ENCODE measurements around the gene DCAF15. TPM values are rescaled to one million over a fixed set of nuclear protein-coding genes. Genes with fewer than 3 reads are reported as not detected.
A peak's percentile ranks its signal among the peaks of the same experiment; 100 is the strongest.

DCAF15 gene
- total RNA-seq, 4 donors from 2014 or later, result 15.8 to 64.4 (median 31.4) TPM

GRCh38 chr19:13961826-13962698, 9.8 kb downstream of the DCAF15 start:
- H3K36me3 ChIP-seq, result peaks cover 0 to 93% (median 0%) of the 10 kb centered on the region in 3 donors
- H3K9me3 ChIP-seq, result peaks cover 0 to 2% (median 0%) of the 10 kb centered on the region in 4 donors
- H3K4me1 ChIP-seq, result no peaks in the 10 kb centered on the region
- no peak overlapping the region for H3K27ac ChIP-seq
- TF ChIP-seq CTCF (IDR thresholded peaks at IDR 0.05) (no peak), POLR2A (IDR thresholded peaks at IDR 0.05) (no peak)
- peak overlapping the region in 1 of 4 donors; percentile 30 for H3K4me3 ChIP-seq
- DNase-seq, result no peak
- no peaks in the 10 kb centered on the region for H3K27me3 ChIP-seq

GRCh38 chr19:13962699-13963602, 10.6 kb downstream of the DCAF15 start:
- DNase-seq, result no peak
- Histone ChIP-seq H3K4me1 (no peaks in the 10 kb centered on the region), H3K36me3 (peaks cover 0 to 93% (median 0%) of the 10 kb centered on the region in 3 donors), H3K9me3 (peaks cover 0 to 2% (median 0%) of the 10 kb centered on the region in 4 donors), H3K27me3 (no peaks in the 10 kb centered on the region), H3K4me3 (peak overlapping the region in 2 of 4 donors; percentile 7 to 30), H3K27ac (peak overlapping the region in 1 of 4 donors; percentile 10)
- no peak for TF ChIP-seq CTCF (IDR thresholded peaks at IDR 0.05)
- TF ChIP-seq POLR2A (IDR thresholded peaks at IDR 0.05), result no peak

DNA sequence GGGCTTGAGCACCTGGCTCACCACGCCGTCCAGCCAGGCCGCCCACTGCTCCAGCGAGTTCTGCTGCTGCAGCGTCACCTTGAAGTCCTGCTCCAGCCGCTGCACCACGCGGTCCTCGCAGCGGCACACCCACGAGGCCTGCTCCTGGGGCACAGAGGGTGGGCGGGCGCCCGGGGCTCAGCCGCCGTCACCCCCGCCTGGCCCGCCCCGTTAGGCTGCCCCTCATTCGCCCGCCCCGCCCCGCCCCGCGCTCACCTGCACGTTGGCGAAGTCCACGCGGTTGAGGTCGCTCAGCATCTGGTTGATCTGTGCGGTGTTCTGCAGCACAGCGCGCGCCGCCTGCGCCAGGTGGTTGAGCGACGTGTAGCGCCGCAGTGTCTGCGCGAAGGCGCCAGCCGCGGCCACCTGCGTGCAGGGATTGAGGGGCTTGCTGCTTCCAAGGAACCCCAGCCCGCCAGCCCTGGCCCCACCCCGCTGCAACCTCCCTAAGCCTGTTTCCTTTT, 11.3 kb downstream of the DCAF15 start:
- no peak overlapping the region for H3K27ac ChIP-seq
- no peak overlapping the region for H3K4me3 ChIP-seq
- H3K9me3 ChIP-seq, result peaks cover 0 to 2% (median 0%) of the 10 kb centered on the region in 4 donors
- DNase-seq, result no peak
- H3K4me1 ChIP-seq, result no peaks in the 10 kb centered on the region
- peaks cover 0 to 93% (median 0%) of the 10 kb centered on the region in 3 donors for H3K36me3 ChIP-seq
- TF ChIP-seq POLR2A (IDR thresholded peaks at IDR 0.05) (no peak), CTCF (IDR thresholded peaks at IDR 0.05) (no peak)
- no peaks in the 10 kb centered on the region for H3K27me3 ChIP-seq

- Histone ChIP-seq H3K4me3 (no peak overlapping the region), H3K27ac (no peak overlapping the region), H3K36me3 (peaks cover 0 to 93% (median 0%) of the 10 kb centered on the region in 3 donors), H3K4me1 (no peaks in the 10 kb centered on the region), H3K9me3 (peaks cover 0 to 2% (median 0%) of the 10 kb centered on the region in 4 donors), H3K27me3 (no peaks in the 10 kb centered on the region)
- DNase-seq, result no peak
- no peak for TF ChIP-seq CTCF (IDR thresholded peaks at IDR 0.05)
- no peak for TF ChIP-seq POLR2A (IDR thresholded peaks at IDR 0.05)
Observed at GRCh38 chr19:13964776-13965175, 12.5 kb downstream of the DCAF15 start.

DNA sequence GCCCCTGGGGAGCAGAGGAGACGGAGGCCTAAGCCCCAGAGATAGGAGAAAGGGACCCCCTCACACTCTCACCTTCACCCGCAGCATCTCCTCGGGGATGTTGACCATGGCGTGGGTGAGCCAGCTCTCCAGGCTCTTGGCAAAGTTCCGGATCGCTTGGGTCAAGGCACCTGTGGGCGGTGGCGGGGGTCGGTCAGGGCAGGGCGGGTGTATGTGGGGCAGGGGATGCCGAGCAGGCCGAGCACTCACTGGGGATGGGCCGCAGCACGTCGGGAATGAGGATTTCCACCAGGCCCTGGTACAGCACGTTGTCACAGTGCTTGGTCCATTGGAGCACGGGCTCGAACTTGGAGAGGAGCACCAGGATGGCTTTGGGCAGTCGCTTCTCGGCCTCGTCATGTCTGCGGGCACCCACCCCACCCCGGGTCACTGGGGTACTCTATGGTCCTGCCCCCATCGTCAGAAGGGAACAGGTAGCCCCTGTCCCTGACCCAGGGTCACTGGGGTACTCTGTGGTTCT, 13.1 kb downstream of the DCAF15 start:
- DNase-seq, result no peak
- Histone ChIP-seq H3K4me1 (no peaks in the 10 kb centered on the region), H3K36me3 (peaks cover 0 to 92% (median 0%) of the 10 kb centered on the region in 3 donors), H3K4me3 (no peak overlapping the region), H3K27me3 (no peaks in the 10 kb centered on the region), H3K27ac (no peak overlapping the region), H3K9me3 (peaks cover 0 to 2% (median 0%) of the 10 kb centered on the region in 4 donors)
- TF ChIP-seq CTCF (IDR thresholded peaks at IDR 0.05) (no peak), POLR2A (IDR thresholded peaks at IDR 0.05) (no peak)
